Gastrocnemius medialis (tissue), 4 donors: ENCODE data around the gene FCHSD2. TPM values are rescaled to one million over a fixed set of nuclear protein-coding genes. Genes with fewer than 3 reads are reported as not detected.

Experiments used
- ATAC-seq, 2 donors: fragments of 150-250 bp; one replicate each; pipeline ENCODE4 v1.9.1; 2016
- DNase-seq, 2 donors: peaks; one replicate each; pipeline ENCODE4 v3.0.0-alpha.2; 2019
- H3K27ac ChIP-seq, 4 donors: fragments of 200-600 bp; sonication (generic); 1 replicate in 1 of 4; 2 replicates in 3 of 4; pipeline ENCODE4 v1.5.1; 2016 to 2018; ENCODE audit warnings: mild to moderate bottlenecking in 2 of 4, moderate library complexity in 1 of 4
- H3K27me3 ChIP-seq, 3 donors: fragments of 200-600 bp; sonication (generic) in 2 of 3; 1 replicate in 1 of 3; 2 replicates in 2 of 3; pipeline versions ENCODE4 v1.5.1 to v1.6.0; 2016 to 2019; ENCODE audit warnings: mild to moderate bottlenecking in 1 of 3, moderate library complexity in 1 of 3
- H3K36me3 ChIP-seq, 2 donors: fragments of 200-600 bp; sonication (generic) in 1 of 2; one replicate each; pipeline ENCODE4 v1.5.1; 2017 to 2018
- H3K4me1 ChIP-seq, 2 donors: fragments of 200-600 bp; sonication (generic) in 1 of 2; one replicate each; pipeline ENCODE4 v1.5.1; 2016 to 2017; ENCODE audit warnings: mild to moderate bottlenecking in 2 of 2
- H3K4me3 ChIP-seq, 4 donors: fragments of 200-600 bp; sonication (generic) in 3 of 4; 1 replicate in 1 of 4; 2 replicates in 3 of 4; pipeline ENCODE4 v1.5.1; 2016 to 2019; ENCODE audit warnings: mild to moderate bottlenecking in 2 of 4
- H3K9me3 ChIP-seq, 3 donors: fragments of 200-600 bp; sonication (generic) in 2 of 3; 1 replicate in 1 of 3; 2 replicates in 2 of 3; pipeline ENCODE4 v1.5.1; 2016 to 2019
- POLR2A ChIP-seq, 2 donors: fragments of 450-650 bp; IDR thresholded peaks; one replicate each; pipeline ENCODE4 v1.6.1; 2017; ENCODE audit warnings: antibody characterized with exemption in 2 of 2, mild to moderate bottlenecking in 2 of 2, moderate library complexity in 2 of 2
- in situ Hi-C, 4 donors: fragments of 200-750 bp; cut with MboI; loops; one replicate each; pipeline versions ENCODE4 v1.15.0 to v1.8.0; 2017; ENCODE audit warnings: low sequenced_read_pairs in 4 of 4
- intact Hi-C: fragments of 100-400 bp; cut with DNase I; formaldehyde crosslinking; loops from one replicate; pipeline ENCODE4 v1.15.1; 2023; ENCODE audit warnings: low total_unique reads
- total RNA-seq, 4 donors: library from RNA; depleted of rRNA; stranded (reverse); fragments of >200 nt; gene quantifications; one replicate each; pipeline versions ENCODE4 v1.1.0 to v1.2.3, GENCODE V29; 2016
- TF ChIP-seq, protein P1 (sequence below), 5 experiments: fragments of 450-650 bp in 3 of 5; fragments of 200-600 bp in 2 of 5; sonication (generic) in 2 of 5; IDR thresholded peaks in 4 of 5; conservative IDR thresholded peaks in 1 of 5; 1 replicate in 4 of 5; 2 replicates in 1 of 5; pipeline ENCODE4 v1.5.1; 2016 to 2019; ENCODE audit warnings: antibody characterized with exemption in 5 of 5, mild to moderate bottlenecking in 3 of 5, moderate library complexity in 3 of 5

Gene FCHSD2
- total RNA-seq, 4 donors from 2014 or later: 5.6 to 10.0 (median 8.0) TPM

DNA sequence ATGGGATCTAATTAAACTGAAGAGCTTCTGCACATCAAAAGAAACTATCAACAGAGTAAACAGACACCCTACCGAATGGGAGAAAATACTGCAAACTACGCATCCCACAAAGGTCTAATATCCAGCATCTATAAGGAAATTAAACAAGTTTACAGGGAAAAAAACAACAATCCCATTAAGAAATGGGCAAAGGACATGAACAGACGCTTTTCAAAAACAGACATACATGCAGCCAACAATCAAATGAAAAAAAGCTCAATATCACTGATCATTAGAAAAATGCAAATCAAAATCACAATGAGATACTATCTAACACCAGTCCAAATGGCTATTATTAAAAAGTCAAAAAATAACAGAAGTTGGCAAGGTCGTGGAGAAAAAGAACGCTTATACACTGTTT is 117.5 kb downstream of the FCHSD2 start:
- intact Hi-C loops (no loop called here), in situ Hi-C loops (no loop called here)
- H3K4me3 ChIP-seq: no peak overlapping the region
- TF ChIP-seq, protein P1, sequence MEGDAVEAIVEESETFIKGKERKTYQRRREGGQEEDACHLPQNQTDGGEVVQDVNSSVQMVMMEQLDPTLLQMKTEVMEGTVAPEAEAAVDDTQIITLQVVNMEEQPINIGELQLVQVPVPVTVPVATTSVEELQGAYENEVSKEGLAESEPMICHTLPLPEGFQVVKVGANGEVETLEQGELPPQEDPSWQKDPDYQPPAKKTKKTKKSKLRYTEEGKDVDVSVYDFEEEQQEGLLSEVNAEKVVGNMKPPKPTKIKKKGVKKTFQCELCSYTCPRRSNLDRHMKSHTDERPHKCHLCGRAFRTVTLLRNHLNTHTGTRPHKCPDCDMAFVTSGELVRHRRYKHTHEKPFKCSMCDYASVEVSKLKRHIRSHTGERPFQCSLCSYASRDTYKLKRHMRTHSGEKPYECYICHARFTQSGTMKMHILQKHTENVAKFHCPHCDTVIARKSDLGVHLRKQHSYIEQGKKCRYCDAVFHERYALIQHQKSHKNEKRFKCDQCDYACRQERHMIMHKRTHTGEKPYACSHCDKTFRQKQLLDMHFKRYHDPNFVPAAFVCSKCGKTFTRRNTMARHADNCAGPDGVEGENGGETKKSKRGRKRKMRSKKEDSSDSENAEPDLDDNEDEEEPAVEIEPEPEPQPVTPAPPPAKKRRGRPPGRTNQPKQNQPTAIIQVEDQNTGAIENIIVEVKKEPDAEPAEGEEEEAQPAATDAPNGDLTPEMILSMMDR (IDR thresholded peaks at IDR 0.05 in 4 of 5, conservative IDR thresholded peaks at IDR 0.05 in 1 of 5): no peak
- no peak for TF ChIP-seq POLR2A (IDR thresholded peaks at IDR 0.05)
- no peak for DNase-seq
- no peaks in the 10 kb centered on the region for H3K36me3 ChIP-seq
- H3K27me3 ChIP-seq: no peaks in the 10 kb centered on the region
- ATAC-seq: no peak
- no peaks in the 10 kb centered on the region for H3K4me1 ChIP-seq
- peaks cover 0 to 4% (median 3%) of the 10 kb centered on the region in 3 donors for H3K9me3 ChIP-seq
- no peak overlapping the region for H3K27ac ChIP-seq

DNA sequence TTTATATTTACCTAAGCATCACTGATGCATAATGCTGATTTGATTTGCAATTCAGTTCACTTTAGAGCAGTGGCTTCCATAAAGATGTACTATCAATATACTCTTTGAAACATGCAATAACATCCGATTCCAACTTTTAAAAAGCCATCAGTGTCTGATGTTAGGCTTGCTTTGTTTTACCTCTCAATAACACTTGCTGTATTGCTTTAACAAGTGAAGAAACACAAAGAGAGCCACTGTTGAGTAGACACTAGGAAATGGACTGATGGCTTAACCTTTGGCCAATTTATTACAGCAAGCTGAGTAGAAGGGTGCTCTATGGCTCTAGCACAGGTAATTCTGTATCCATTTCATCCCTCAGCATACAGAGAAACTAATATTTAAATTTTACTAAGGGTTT is 122.1 kb downstream of the FCHSD2 start:
- Histone ChIP-seq H3K9me3 (peaks cover 0 to 3% (median 2%) of the 10 kb centered on the region in 3 donors), H3K36me3 (no peaks in the 10 kb centered on the region), H3K4me3 (no peak overlapping the region), H3K27ac (no peak overlapping the region), H3K4me1 (no peaks in the 10 kb centered on the region), H3K27me3 (no peaks in the 10 kb centered on the region)
- TF ChIP-seq POLR2A (IDR thresholded peaks at IDR 0.05): no peak
- TF ChIP-seq, protein P1 (IDR thresholded peaks at IDR 0.05 in 4 of 5, conservative IDR thresholded peaks at IDR 0.05 in 1 of 5): no peak
- intact Hi-C loops: no loop called here
- in situ Hi-C loops: no loop called here
- no peak for DNase-seq
- no peak for ATAC-seq

DNA sequence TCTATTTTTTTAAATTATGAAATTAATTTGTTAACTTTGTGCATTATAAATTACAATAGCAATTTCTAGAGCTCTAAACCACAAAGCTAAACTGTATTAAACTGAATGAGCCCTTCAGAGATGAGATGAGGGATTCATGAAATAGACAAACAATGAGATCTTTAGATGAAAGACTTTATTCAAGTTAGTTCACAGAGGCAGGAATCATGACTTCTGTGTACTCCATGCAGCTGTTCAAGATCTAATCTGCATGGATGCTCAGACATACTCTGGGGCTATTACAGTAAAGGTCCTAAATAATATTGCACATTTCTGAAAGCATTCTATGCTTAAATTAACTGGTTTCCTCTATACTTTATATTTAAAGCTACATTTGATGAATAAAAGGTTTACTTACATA is 122.7 kb downstream of the FCHSD2 start:
- ATAC-seq (no peak), DNase-seq (no peak)
- no peaks in the 10 kb centered on the region for H3K4me1 ChIP-seq
- no peaks in the 10 kb centered on the region for H3K27me3 ChIP-seq
- intact Hi-C loops (no loop called here), in situ Hi-C loops (no loop called here)
- H3K36me3 ChIP-seq: no peaks in the 10 kb centered on the region
- TF ChIP-seq, protein P1 (IDR thresholded peaks at IDR 0.05 in 4 of 5, conservative IDR thresholded peaks at IDR 0.05 in 1 of 5): no peak
- TF ChIP-seq POLR2A (IDR thresholded peaks at IDR 0.05): no peak
- H3K4me3 ChIP-seq: no peak overlapping the region
- H3K9me3 ChIP-seq: peaks cover 0 to 3% (median 0%) of the 10 kb centered on the region in 3 donors
- no peak overlapping the region for H3K27ac ChIP-seq

DNA sequence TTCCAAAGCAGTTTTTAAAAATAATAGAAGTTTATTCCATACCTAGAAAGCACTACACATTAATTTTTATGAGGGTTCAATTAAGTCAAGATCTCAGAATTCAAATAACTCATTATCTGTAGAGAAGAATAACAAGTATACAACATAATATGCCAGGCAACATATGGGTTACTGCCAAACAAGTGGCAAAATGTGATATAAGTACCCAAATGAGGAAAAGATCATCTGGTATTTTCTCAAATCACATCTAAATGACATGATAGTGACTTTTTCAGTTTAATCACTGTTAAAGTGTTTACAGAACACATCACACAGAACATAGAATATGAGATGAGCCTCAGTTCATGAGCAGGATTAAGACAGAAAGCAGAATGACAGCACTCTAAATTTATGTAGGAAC is 123.3 kb downstream of the FCHSD2 start:
- intact Hi-C loops: no loop called here
- no peaks in the 10 kb centered on the region for H3K9me3 ChIP-seq
- ATAC-seq (no peak), DNase-seq (no peak)
- H3K36me3 ChIP-seq: no peaks in the 10 kb centered on the region
- TF ChIP-seq, protein P1 (IDR thresholded peaks at IDR 0.05 in 4 of 5, conservative IDR thresholded peaks at IDR 0.05 in 1 of 5): no peak
- no peak for TF ChIP-seq POLR2A (IDR thresholded peaks at IDR 0.05)
- H3K4me3 ChIP-seq: no peak overlapping the region
- in situ Hi-C loops: no loop called here
- no peak overlapping the region for H3K27ac ChIP-seq
- H3K4me1 ChIP-seq: no peaks in the 10 kb centered on the region
- no peaks in the 10 kb centered on the region for H3K27me3 ChIP-seq
